Heart left ventricle (tissue), 16 donors: ENCODE data around the gene CDA. TPM values are rescaled to one million over a fixed set of nuclear protein-coding genes. Genes with fewer than 3 reads are reported as not detected.

ENCODE experiments used
- ATAC-seq, 4 donors: fragments of 200-7000 bp; cut with Tn5 transposase; one replicate each; pipeline ENCODE4 v1.9.1; 2020 to 2022; ENCODE audit warnings: moderate library complexity in 4 of 4, mild to moderate bottlenecking in 3 of 4, moderate number of reproducible peaks in 1 of 4
- DNase-seq, 5 donors: peaks; one replicate each; pipeline ENCODE4 v3.0.0-alpha.2; 2020
- H3K27ac ChIP-seq, 12 donors: fragments of 200-600 bp; sonication (generic) in 4 of 12; one replicate each; pipeline versions ENCODE4 v1.5.0 to v1.8.0; 2016 to 2022; ENCODE audit warnings: mild to moderate bottlenecking in 2 of 12
- H3K27me3 ChIP-seq, 9 donors: fragments of 200-600 bp; sonication (generic) in 2 of 9; one replicate each; pipeline versions ENCODE4 v1.5.1 to v1.8.0; 2016 to 2022; ENCODE audit warnings: mild to moderate bottlenecking in 3 of 9
- H3K36me3 ChIP-seq, 9 donors: fragments of 200-600 bp; sonication (generic) in 2 of 9; one replicate each; pipeline versions ENCODE4 v1.5.0 to v1.8.0; 2018 to 2022; ENCODE audit warnings: mild to moderate bottlenecking in 2 of 9
- H3K4me1 ChIP-seq, 12 donors: fragments of 200-600 bp; sonication (generic) in 4 of 12; one replicate each; pipeline versions ENCODE4 v1.5.0 to v1.8.0; 2016 to 2022; ENCODE audit warnings: mild to moderate bottlenecking in 3 of 12
- H3K4me3 ChIP-seq, 12 donors: fragments of 200-600 bp; sonication (generic) in 4 of 12; one replicate each; pipeline versions ENCODE4 v1.5.0 to v1.8.0; 2017 to 2022; ENCODE audit warnings: mild to moderate bottlenecking in 9 of 12, moderate library complexity in 4 of 12
- H3K9me3 ChIP-seq, 12 donors: fragments of 200-600 bp; sonication (generic) in 4 of 12; one replicate each; pipeline versions ENCODE4 v1.5.0 to v1.8.0; 2016 to 2022; ENCODE audit warnings: mild to moderate bottlenecking in 1 of 12
- POLR2A ChIP-seq, 2 donors: fragments of 450-650 bp; IDR thresholded peaks; one replicate each; pipeline ENCODE4 v1.6.1; 2017; ENCODE audit warnings: antibody characterized with exemption in 2 of 2, mild to moderate bottlenecking in 2 of 2, moderate library complexity in 2 of 2
- WGBS, 4 donors: extraction: QIAGEN DNeasy Blood & Tissue Kit in 2 of 4; methylation state at CpG; one replicate each; pipeline versions ENCODE4 v1.1.5 to v1.1.7; 2013 to 2018; 5-methylcytosine and 5-hydroxymethylcytosine counted together
- intact Hi-C, 10 donors: fragments of 100-400 bp; cut with DNase I; formaldehyde crosslinking; loops; one replicate each; pipeline versions ENCODE4 v1.11.1 to v1.14.2; 2022
- polyA plus RNA-seq, 2 donors: library from polyadenylated mRNA; stranded (reverse); fragments of 200-250 nt; gene quantifications; one replicate each; pipeline ENCODE4 v1.2.3, GENCODE V29; 2013
- total RNA-seq, 9 donors: library from RNA; depleted of rRNA in 2 of 9; stranded (reverse); fragments of >200 nt in 2 of 9; fragmentation: NEBNext Ultra II Directional in 3 of 9; extraction: Animal tissue kit (Norgen Biotek cat#: 25700) in 3 of 9; gene quantifications; one replicate each; pipeline versions ENCODE4 v1.1.0 to v1.2.4, GENCODE V29; 2016 to 2023
- TF ChIP-seq, protein P1 (sequence below), 12 donors: fragments of 200-600 bp; sonication (generic) in 4 of 12; IDR thresholded peaks; one replicate each; pipeline versions ENCODE4 v1.5.0 to v1.8.0; 2018 to 2022; ENCODE audit warnings: antibody characterized with exemption in 12 of 12, mild to moderate bottlenecking in 5 of 12
- donor health status: ischemic (EF 13 %, LVEDD 7.1; RV severe dilation, severe dysfunction).
- donor health status: healthy with polysubstance abuse.
- donor health status: DM: no; HTN: yes; CAD: no.
- donor health status: DM: no; HTN: no; CAD: no.
- donor health status: ischemic (EF 25% LVEDD 6.9; RV normal size, moderate dysfunction).
- donor health status: ischemic (EF 25% LVEDD 5.7; RV mildly dilated, moderate dysfunction).
- donor health status: healthy.
- donor health status: DM: yes; HTN: yes; CAD: no.
- donor health status: ischemic (EF 35%, LVEDD 5.7; RV mildly dilated, moderate dysfunction).
- donor health status: nonischemic (EF 11% LVEDD 7.7; RV severe dilation, severe dysfunction).
- donor health status: DM: yes; HTN: yes; CAD: no.
- donor health status: PGD.
- donor health status: ischemic (EF 29% LVEDD 5.4; RV normal size, mild dysfunction).
- donor health status: nonischemic (EF 23%, LVEDD 6.1; RV moderate dilation, normal function).

The CDA gene
- total and polyA plus RNA-seq, 11 donors = 0.63 to 7.6 (median 2.9) TPM

DNA sequence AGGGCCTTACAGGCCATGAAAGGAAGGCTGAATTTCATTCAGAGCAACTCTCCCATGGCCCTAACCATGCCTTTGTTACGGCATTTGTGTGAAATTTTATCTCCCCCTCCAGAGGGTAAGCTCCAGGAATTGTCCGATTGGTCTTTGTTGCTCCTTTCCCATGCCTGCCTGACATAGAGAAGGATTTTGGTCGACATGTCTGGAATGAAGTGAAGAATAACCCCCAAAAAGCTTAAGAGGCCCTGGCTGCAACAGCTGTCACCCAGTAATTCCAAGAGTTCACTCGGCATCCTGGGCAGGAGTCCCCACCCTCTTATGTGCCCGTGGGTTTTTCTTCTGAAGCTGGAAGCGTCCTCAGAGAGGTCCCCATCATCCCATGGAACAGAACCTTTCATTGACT lies 20.6 kb downstream of the CDA start:
- intact Hi-C loops = no loop called here
- 85 to 89% (median 88%) methylated on average over 6 of the region's 6 CpGs for WGBS, 4 donors
- TF ChIP-seq, protein P1, sequence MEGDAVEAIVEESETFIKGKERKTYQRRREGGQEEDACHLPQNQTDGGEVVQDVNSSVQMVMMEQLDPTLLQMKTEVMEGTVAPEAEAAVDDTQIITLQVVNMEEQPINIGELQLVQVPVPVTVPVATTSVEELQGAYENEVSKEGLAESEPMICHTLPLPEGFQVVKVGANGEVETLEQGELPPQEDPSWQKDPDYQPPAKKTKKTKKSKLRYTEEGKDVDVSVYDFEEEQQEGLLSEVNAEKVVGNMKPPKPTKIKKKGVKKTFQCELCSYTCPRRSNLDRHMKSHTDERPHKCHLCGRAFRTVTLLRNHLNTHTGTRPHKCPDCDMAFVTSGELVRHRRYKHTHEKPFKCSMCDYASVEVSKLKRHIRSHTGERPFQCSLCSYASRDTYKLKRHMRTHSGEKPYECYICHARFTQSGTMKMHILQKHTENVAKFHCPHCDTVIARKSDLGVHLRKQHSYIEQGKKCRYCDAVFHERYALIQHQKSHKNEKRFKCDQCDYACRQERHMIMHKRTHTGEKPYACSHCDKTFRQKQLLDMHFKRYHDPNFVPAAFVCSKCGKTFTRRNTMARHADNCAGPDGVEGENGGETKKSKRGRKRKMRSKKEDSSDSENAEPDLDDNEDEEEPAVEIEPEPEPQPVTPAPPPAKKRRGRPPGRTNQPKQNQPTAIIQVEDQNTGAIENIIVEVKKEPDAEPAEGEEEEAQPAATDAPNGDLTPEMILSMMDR (IDR thresholded peaks at IDR 0.05) = no peak
- TF ChIP-seq POLR2A (IDR thresholded peaks at IDR 0.05) = no peak
- Histone ChIP-seq H3K27ac (no peak overlapping the region), H3K4me1 (peaks cover 0 to 23% (median 3%) of the 10 kb centered on the region in 12 donors), H3K4me3 (no peak overlapping the region), H3K36me3 (no peaks in the 10 kb centered on the region), H3K9me3 (no peaks in the 10 kb centered on the region), H3K27me3 (no peaks in the 10 kb centered on the region)
- no peak for ATAC-seq
- no peak for DNase-seq

DNA sequence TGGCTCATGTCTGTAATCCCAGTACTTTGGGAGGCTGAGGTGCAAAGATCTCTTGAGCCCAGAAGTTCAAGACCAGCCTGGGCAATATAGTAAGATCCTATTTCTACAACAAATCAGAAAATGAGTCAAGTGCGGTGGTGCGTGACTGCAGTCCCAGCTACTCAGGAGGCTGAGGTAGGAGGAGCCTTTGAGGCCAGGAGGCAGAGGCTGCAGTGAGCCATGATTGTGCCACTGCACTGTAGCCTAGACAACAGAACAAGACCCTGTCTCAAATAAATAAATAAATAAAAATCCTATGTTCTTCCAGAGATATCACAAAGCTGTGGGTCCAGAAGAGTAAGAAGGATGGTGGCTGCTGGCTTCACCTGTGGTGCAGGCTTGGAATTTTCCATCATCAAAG lies 22.1 kb downstream of the CDA start:
- DNase-seq (no peak), ATAC-seq (no peak)
- TF ChIP-seq POLR2A (IDR thresholded peaks at IDR 0.05) = no peak
- TF ChIP-seq, protein P1 (IDR thresholded peaks at IDR 0.05) = no peak
- H3K4me1 ChIP-seq = peaks cover 0 to 24% (median 7%) of the 10 kb centered on the region in 12 donors
- H3K27me3 ChIP-seq = no peaks in the 10 kb centered on the region
- H3K36me3 ChIP-seq = no peaks in the 10 kb centered on the region
- no peak overlapping the region for H3K4me3 ChIP-seq
- WGBS, 4 donors = 96 to 100% (median 98%) methylated on average over 2 of the region's 2 CpGs
- intact Hi-C loops = no loop called here
- no peak overlapping the region for H3K27ac ChIP-seq
- no peaks in the 10 kb centered on the region for H3K9me3 ChIP-seq

DNA sequence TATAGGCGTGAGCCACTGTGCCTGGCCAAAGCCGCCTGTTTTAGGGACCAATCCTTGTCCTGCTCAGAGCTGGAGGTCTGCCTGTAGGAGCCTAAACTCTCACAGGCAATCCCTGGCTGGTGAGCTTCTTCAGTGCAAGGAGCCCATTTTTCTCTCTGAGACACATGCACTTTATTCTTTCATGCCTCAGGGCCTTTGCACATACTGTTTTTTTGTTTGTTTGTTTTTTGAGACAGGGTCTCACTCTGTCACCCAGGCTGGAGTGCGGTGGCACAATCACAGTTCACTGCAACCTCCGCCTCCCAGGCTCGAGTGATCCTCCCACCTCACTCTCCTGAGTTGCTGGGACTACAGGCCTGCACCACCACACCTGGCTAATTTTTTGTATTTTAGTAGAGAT lies 22.8 kb downstream of the CDA start:
- ATAC-seq (no peak), DNase-seq (no peak)
- Histone ChIP-seq H3K27ac (no peak overlapping the region), H3K9me3 (no peaks in the 10 kb centered on the region), H3K4me1 (peaks cover 0 to 30% (median 14%) of the 10 kb centered on the region in 12 donors), H3K36me3 (no peaks in the 10 kb centered on the region), H3K4me3 (no peak overlapping the region), H3K27me3 (no peaks in the 10 kb centered on the region)
- 92 to 97% (median 95%) methylated on average over 5 of the region's 5 CpGs for WGBS, 4 donors
- TF ChIP-seq, protein P1 (IDR thresholded peaks at IDR 0.05) = no peak
- TF ChIP-seq POLR2A (IDR thresholded peaks at IDR 0.05) = no peak
- intact Hi-C loops = no loop called here

DNA sequence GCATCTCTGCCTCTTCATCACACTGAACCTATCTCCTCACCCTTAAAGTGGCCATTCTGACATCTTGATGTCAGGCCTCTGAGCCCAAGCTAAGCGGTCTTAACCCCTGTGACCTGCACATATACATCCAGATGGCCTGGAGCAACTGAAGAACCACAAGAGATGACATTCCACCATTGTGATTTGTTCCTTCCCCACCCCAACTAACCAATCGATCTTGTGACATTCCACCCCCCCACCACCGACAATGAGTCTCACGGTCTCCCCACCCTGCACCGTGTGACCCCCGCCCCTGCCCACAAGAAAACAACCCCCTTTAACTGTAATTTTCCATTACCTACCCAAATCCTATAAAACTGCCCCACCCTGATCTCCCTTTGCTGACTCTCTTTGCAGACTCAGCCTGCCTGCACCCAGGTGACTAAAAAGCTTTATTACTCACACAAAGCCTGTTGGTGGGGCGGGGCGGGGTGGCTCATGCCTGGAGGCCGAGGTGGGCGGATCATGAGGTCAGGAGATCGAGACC lies 23.4 kb downstream of the CDA start:
- TF ChIP-seq, protein P1 (IDR thresholded peaks at IDR 0.05) = no peak
- no peak for TF ChIP-seq POLR2A (IDR thresholded peaks at IDR 0.05)
- intact Hi-C loops = no loop called here
- H3K4me3 ChIP-seq = no peak overlapping the region
- H3K27me3 ChIP-seq = no peaks in the 10 kb centered on the region
- WGBS, 4 donors = 85 to 91% (median 88%) methylated on average over 11 of the region's 11 CpGs
- ATAC-seq = no peak
- H3K9me3 ChIP-seq = no peaks in the 10 kb centered on the region
- H3K27ac ChIP-seq = no peak overlapping the region
- peaks cover 0 to 33% (median 14%) of the 10 kb centered on the region in 12 donors for H3K4me1 ChIP-seq
- DNase-seq = no peak
- no peaks in the 10 kb centered on the region for H3K36me3 ChIP-seq
